ENCODE measurements around the gene MAPT.

Gene MAPT

DNA sequence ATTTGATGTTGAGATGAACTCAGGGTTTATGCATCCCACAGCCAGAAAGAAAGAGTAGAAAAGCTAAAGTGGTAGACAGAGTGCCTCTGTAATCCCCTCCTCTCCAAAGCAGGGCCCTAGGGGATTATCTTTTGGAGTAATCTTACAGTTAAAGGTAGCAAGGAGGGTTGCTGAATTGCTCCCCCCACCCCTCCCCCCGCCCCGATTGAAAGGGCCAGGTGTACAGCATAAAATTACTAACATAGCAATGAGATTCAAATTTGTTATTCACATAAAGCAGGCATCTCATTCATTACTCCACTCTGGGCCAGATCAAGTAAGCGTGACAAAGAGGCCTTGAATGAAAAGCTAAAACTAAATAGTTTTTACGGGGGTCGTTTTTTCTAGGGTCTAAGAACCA is 177.4 kb downstream of the MAPT start:
- no peaks in the 10 kb centered on the region for H3K4me1 ChIP-seq
- no peaks in the 10 kb centered on the region for H3K27me3 ChIP-seq
- TF ChIP-seq, protein P1, sequence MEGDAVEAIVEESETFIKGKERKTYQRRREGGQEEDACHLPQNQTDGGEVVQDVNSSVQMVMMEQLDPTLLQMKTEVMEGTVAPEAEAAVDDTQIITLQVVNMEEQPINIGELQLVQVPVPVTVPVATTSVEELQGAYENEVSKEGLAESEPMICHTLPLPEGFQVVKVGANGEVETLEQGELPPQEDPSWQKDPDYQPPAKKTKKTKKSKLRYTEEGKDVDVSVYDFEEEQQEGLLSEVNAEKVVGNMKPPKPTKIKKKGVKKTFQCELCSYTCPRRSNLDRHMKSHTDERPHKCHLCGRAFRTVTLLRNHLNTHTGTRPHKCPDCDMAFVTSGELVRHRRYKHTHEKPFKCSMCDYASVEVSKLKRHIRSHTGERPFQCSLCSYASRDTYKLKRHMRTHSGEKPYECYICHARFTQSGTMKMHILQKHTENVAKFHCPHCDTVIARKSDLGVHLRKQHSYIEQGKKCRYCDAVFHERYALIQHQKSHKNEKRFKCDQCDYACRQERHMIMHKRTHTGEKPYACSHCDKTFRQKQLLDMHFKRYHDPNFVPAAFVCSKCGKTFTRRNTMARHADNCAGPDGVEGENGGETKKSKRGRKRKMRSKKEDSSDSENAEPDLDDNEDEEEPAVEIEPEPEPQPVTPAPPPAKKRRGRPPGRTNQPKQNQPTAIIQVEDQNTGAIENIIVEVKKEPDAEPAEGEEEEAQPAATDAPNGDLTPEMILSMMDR (IDR thresholded peaks at IDR 0.05; ENCODE audit: low read depth, low read length): no peak
- H3K4me3 ChIP-seq (ENCODE audit: low read depth, low read length): no peak overlapping the region
- peaks cover 10% of the 10 kb centered on the region for H3K36me3 ChIP-seq
- DNase-seq: no peak
- H3K9me3 ChIP-seq: no peaks in the 10 kb centered on the region

DNA sequence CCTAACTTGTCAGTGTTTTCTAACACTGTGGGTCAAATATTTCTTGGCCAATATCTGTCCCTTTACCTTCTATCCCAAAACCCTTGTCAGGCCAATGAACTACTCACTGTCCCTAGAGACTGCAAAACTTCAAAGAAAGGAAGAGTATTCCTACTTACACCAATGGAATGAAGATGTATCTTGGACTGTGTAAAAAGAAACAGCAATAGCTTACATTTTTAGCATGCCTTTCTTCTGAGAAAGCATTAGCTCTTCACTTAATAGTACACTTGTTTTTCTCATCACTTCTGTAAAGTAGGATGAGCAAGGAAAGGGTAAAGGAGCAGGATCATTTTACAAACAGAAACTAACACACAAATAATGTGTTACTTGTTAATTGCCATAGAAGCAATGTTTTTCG is 178.6 kb downstream of the MAPT start:
- no peak for DNase-seq
- TF ChIP-seq, protein P1 (IDR thresholded peaks at IDR 0.05; ENCODE audit: low read depth, low read length): no peak
- Histone ChIP-seq H3K9me3 (no peaks in the 10 kb centered on the region), H3K4me1 (no peaks in the 10 kb centered on the region), H3K4me3 (ENCODE audit: low read depth, low read length) (no peak overlapping the region), H3K36me3 (peaks cover 4% of the 10 kb centered on the region), H3K27me3 (no peaks in the 10 kb centered on the region)

GRCh38 chr17:46074540-46074939 is 180.2 kb downstream of the MAPT start:
- no peak for DNase-seq
- Histone ChIP-seq H3K9me3 (no peaks in the 10 kb centered on the region), H3K4me1 (no peaks in the 10 kb centered on the region), H3K36me3 (peaks cover 5% of the 10 kb centered on the region; the same call in 1 of the 2 replicates), H3K4me3 (ENCODE audit: low read depth, low read length) (no peak overlapping the region), H3K27me3 (no peaks in the 10 kb centered on the region)
- TF ChIP-seq, protein P1 (IDR thresholded peaks at IDR 0.05; ENCODE audit: low read depth, low read length): no peak
